ENCODE measurements around the gene BCKDHB. TPM values are rescaled to one million over a fixed set of nuclear protein-coding genes. Genes with fewer than 3 reads are reported as not detected.

The BCKDHB gene
- total RNA-seq, 1 experiment from 2014 or later = 24.3 TPM

GRCh38 chr6:80340686-80341085 is 234.2 kb downstream of the BCKDHB start:
- no peaks in the 10 kb centered on the region for H3K9me3 Mint-ChIP-seq
- no peak overlapping the region for H3K4me3 Mint-ChIP-seq
- no peak for DNase-seq (ENCODE audit: low spot score)
- TF ChIP-seq TEAD4 (CRISPR knock-in tag; IDR thresholded peaks at IDR 0.05) (no peak), MXD4 (CRISPR knock-in tag; IDR thresholded peaks at IDR 0.05; ENCODE audit: borderline replicate concordance) (no peak), SMAD3 (CRISPR knock-in tag; IDR thresholded peaks at IDR 0.05; ENCODE audit: borderline replicate concordance) (no peak), USF1 (CRISPR knock-in tag; IDR thresholded peaks at IDR 0.05) (no peak), CREB1 (CRISPR knock-in tag; IDR thresholded peaks at IDR 0.05) (no peak), GTF2I (CRISPR knock-in tag; conservative IDR thresholded peaks at IDR 0.05) (no peak), ZNF423 (CRISPR knock-in tag; IDR thresholded peaks at IDR 0.05) (no peak), KAT7 (CRISPR knock-in tag; IDR thresholded peaks at IDR 0.05; ENCODE audit: borderline replicate concordance) (no peak), GABPB1 (CRISPR knock-in tag; IDR thresholded peaks at IDR 0.05) (no peak), PRRX2 (CRISPR knock-in tag; IDR thresholded peaks at IDR 0.05) (no peak), ZNF219 (CRISPR knock-in tag; IDR thresholded peaks at IDR 0.05; ENCODE audit: borderline replicate concordance) (no peak), CBFB (CRISPR knock-in tag; IDR thresholded peaks at IDR 0.05; ENCODE audit: low read depth) (no peak), ZNF416 (CRISPR knock-in tag; IDR thresholded peaks at IDR 0.05) (no peak), ZNF138 (CRISPR knock-in tag; conservative IDR thresholded peaks at IDR 0.05) (no peak), IRF2 (CRISPR knock-in tag; IDR thresholded peaks at IDR 0.05; ENCODE audit: borderline replicate concordance, low read depth) (no peak), IRF1 (CRISPR knock-in tag; IDR thresholded peaks at IDR 0.05) (no peak)
- CTCF ChIA-PET = interaction anchor here (1.2 kb wide), 1 partner anchor 182 kb away, joined by 3 read pairs; no protein-coding TSS in a partner anchor
- POLR2A ChIA-PET = no interaction called here
- ATAC-seq = no peak
- no peaks in the 10 kb centered on the region for H3K27me3 Mint-ChIP-seq (ENCODE audit: low read depth)
- peaks cover 27% of the 10 kb centered on the region for H3K4me1 Mint-ChIP-seq
- no peaks in the 10 kb centered on the region for H3K36me3 Mint-ChIP-seq
- H3K27ac Mint-ChIP-seq = no peak overlapping the region

GRCh38 chr6:80341330-80341729 is 234.9 kb downstream of the BCKDHB start:
- H3K4me1 Mint-ChIP-seq = peaks cover 24% of the 10 kb centered on the region
- H3K4me3 Mint-ChIP-seq = no peak overlapping the region
- H3K9me3 Mint-ChIP-seq = no peaks in the 10 kb centered on the region
- no peak for ATAC-seq
- no peak overlapping the region for H3K27ac Mint-ChIP-seq
- no peak for DNase-seq (ENCODE audit: low spot score)
- H3K36me3 Mint-ChIP-seq = no peaks in the 10 kb centered on the region
- no peaks in the 10 kb centered on the region for H3K27me3 Mint-ChIP-seq (ENCODE audit: low read depth)
- CTCF ChIA-PET = interaction anchor here (1.2 kb wide), 1 partner anchor 182 kb away, joined by 3 read pairs; no protein-coding TSS in a partner anchor
- POLR2A ChIA-PET = no interaction called here
- TF ChIP-seq ZNF423 (CRISPR knock-in tag; IDR thresholded peaks at IDR 0.05) (no peak), ZBTB43 (CRISPR knock-in tag; IDR thresholded peaks at IDR 0.05) (no peak), NFYB (CRISPR knock-in tag; conservative IDR thresholded peaks at IDR 0.05; ENCODE audit: low read depth) (no peak), E2F1 (CRISPR knock-in tag; IDR thresholded peaks at IDR 0.05) (no peak), SOX15 (CRISPR knock-in tag; IDR thresholded peaks at IDR 0.05) (no peak), GTF2I (CRISPR knock-in tag; conservative IDR thresholded peaks at IDR 0.05) (no peak), PRDM15 (CRISPR knock-in tag; IDR thresholded peaks at IDR 0.05) (no peak), STAT6 (CRISPR knock-in tag; conservative IDR thresholded peaks at IDR 0.05; ENCODE audit: low read depth) (no peak), ZNF671 (CRISPR knock-in tag; IDR thresholded peaks at IDR 0.05) (no peak), OVOL2 (CRISPR knock-in tag; IDR thresholded peaks at IDR 0.05; ENCODE audit: borderline replicate concordance) (no peak), NFE2L1 (CRISPR knock-in tag; IDR thresholded peaks at IDR 0.05) (no peak), MAX (CRISPR knock-in tag; IDR thresholded peaks at IDR 0.05) (no peak)

All from WTC11 (cell line).